GM12864 (cell line): ENCODE data around the gene DENND1A.

ENCODE experiments used
- DNase-seq: peaks from one replicate; pipeline ENCODE4 v3.0.0-alpha.2; 2011; ENCODE audit warnings: low read depth
- H3K4me3 ChIP-seq: 2 replicates; pipeline ENCODE4 v1.5.1; 2011; ENCODE audit warnings: mild to moderate bottlenecking, low read depth, low read length, control low read depth
- TF ChIP-seq, protein P1 (sequence below): IDR thresholded peaks from 2 replicates; pipeline ENCODE4 v1.5.1; 2011; ENCODE audit warnings: low read depth, mild to moderate bottlenecking, moderate library complexity, low read length, control low read depth, inconsistent platforms; ENCODE audit errors: missing control alignments

DENND1A gene

DNA sequence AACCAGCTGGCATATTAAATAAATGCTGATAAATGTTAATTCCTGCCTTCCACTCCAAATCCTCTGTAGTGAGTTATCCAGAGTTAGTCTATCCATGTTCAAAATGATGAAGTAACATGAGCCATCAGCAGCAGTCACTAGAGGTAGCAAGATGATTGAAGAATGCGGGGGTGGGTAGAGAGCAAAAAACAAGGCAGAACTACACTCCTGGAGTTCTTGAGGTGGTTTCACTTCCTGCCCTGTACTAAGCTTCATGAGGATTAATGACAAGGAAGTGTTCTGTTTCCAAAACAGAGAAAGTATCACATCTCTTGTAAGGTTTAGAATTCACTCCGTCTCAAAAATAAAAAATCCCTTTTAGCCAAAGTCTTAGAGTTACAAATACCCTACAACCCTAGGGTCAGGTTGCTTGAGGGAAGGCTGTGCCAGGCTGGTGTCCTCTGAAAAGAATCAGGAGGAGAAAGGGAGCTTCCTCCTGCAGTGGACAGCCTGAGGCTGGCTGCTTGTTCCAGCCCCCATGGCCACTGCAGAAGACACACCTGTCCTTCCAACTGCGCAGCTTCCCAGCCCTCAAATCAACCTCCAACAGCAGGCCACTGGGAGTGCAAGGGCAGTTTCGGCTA, 180.2 kb downstream of the DENND1A start:
- TF ChIP-seq, protein P1, sequence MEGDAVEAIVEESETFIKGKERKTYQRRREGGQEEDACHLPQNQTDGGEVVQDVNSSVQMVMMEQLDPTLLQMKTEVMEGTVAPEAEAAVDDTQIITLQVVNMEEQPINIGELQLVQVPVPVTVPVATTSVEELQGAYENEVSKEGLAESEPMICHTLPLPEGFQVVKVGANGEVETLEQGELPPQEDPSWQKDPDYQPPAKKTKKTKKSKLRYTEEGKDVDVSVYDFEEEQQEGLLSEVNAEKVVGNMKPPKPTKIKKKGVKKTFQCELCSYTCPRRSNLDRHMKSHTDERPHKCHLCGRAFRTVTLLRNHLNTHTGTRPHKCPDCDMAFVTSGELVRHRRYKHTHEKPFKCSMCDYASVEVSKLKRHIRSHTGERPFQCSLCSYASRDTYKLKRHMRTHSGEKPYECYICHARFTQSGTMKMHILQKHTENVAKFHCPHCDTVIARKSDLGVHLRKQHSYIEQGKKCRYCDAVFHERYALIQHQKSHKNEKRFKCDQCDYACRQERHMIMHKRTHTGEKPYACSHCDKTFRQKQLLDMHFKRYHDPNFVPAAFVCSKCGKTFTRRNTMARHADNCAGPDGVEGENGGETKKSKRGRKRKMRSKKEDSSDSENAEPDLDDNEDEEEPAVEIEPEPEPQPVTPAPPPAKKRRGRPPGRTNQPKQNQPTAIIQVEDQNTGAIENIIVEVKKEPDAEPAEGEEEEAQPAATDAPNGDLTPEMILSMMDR, result no peak
- H3K4me3 ChIP-seq, result no peak overlapping the region
- peak; percentile 46 for DNase-seq

DNA sequence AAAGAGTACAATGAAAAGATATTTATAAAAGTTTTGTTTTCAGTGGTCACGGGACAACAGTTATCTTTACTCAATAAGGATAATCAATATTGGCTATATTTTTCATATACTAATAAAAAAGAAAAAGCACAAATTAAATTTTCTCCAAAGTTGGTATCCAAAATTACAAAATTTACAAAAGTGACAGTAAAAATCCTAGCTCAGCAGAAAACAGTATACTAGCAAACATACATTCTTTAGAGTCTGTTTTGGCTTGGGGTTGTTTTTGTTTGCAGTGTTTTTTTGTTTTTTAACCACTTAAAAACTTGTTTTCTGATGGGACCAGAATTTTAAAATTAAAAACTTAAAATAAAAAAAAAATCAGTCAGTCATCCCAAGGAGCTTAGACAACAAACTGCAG, 183.2 kb downstream of the DENND1A start:
- H3K4me3 ChIP-seq, result no peak overlapping the region
- TF ChIP-seq, protein P1, result no peak
- no peak for DNase-seq

DNA sequence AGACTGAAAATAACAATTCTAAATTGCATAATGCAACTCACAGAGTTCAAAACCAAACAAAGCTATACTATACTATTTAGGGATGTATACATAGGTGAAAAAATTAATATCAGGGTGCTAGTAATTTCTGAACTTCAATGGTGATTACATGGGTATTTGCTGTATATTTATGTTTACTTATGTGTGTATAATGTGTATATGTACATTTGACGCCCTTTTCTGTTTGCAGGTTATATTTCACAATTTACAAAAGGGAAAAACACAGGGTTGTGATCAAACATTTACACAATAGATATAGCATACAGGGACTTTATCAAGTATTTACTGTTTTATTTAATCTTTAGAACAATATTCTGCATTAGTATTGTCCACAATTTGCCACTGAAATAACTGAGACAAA, 184.0 kb downstream of the DENND1A start:
- H3K4me3 ChIP-seq, result no peak overlapping the region
- no peak for DNase-seq
- TF ChIP-seq, protein P1, result no peak

DNA sequence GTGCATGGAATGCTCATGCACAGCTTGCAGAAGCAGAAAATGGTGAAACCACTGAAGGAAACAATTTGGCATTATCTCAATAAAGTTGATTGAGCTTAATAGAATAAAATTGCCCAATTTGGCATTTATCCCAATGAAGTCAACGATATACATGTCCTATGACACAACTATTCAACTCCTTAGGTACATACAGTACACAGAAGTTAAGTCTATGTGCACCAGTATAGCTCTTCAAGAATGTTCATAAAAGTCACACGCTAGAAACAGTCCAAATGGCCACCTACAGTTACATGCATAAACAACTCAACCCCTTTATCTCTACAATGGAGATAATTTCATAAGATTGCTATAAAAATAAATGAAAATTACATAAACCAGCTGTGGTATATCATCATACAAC, 184.5 kb downstream of the DENND1A start:
- TF ChIP-seq, protein P1, result no peak
- no peak for DNase-seq
- H3K4me3 ChIP-seq, result no peak overlapping the region

DNA sequence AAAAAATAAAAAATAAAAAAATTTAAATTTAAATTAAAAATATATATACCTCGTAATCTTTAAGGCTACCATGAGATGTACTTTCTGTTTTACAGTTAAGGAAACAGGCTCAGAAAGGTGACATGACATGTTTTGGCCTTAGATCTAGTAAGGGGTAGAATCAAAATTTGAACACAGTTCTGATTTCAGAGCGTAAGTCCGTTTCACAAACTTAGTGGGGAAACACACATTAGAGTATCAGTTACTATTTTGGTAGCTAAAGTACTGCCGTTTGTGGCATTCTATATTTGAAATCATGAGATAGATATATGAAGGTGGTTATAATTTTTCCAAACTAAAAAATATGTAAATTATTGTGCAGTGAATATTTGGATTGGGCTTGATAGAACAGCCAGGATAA, 186.2 kb downstream of the DENND1A start:
- H3K4me3 ChIP-seq, result no peak overlapping the region
- no peak for DNase-seq
- TF ChIP-seq, protein P1, result no peak

DNA sequence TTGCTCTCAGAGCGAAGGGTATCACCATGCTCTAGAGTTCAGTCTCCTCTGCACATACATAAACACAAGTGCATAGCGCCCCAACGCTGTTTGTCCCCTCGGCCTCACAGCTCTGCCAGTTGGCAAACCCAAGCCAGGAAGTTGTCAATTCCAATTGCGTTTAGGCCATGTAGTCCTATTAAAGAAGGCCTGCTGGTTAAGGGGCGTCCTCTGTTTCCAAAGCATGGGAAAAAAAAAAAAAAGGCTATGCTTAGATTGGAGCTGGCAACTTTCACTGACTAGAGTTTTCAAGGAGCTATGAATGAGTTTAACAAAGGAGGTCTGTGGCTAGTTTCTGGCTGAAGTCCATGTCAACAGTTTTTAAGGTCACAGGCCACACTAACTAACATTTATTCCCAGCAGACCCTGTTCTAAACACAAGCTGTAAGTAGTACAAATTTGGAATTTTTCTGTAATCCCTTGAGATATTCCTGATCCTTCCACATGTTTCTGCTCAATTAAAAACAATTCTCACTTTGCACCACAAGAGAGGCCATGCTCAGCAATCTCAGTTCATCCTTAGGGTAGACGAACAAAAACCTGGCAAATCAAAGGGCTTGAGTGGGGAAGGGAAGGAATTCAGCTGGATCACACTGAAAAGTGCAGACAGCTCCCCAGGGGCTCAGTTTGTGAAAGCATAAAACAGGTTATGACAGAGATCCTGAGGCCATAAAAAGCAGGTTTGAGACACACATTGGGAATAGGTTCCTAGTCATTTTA, 187.7 kb downstream of the DENND1A start:
- TF ChIP-seq, protein P1, result no peak
- no peak overlapping the region for H3K4me3 ChIP-seq
- DNase-seq, result no peak

DNA sequence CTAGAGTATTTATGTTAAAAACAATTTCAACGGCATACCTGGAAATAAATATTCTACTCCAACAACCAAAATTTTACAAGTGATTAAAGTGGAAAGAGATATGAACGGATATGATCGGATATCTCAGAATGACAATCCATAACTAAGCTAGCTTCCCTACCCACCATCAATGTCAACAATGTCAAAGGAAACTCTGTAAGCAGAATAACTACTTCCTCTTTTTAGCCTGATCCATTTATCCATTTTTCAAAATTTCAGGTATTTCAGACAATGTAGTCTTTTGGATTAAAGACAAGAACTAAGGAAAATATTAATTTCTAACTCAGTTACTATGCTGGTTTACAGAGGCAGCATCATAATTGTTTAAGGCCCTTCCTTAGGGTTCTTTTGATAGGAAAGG, 188.7 kb downstream of the DENND1A start:
- DNase-seq, result no peak

More for the DNA sequence above, 188.7 kb downstream of the DENND1A start:
- no peak overlapping the region for H3K4me3 ChIP-seq
- TF ChIP-seq, protein P1, result no peak
